Cardiac muscle cell (in vitro differentiated cells and primary cell): ENCODE data around the gene SNCG. TPM values are rescaled to one million over a fixed set of nuclear protein-coding genes. Genes with fewer than 3 reads are reported as not detected.
"Not testable (repeated sequence)": the region's sequence is repeated elsewhere in the genome, so short reads cannot be mapped to it uniquely, and the experiment has no call there.

Experiments used
- DNase-seq, 2 donors: peaks; one replicate each; pipeline versions ENCODE4 v3.0.0 to v3.0.0-alpha.2; 2010 to 2017; ENCODE audit warnings: low read depth in 1 of 2, low spot score in 1 of 2
- H3K27ac ChIP-seq: fragments of 200-600 bp; sonication (generic); 2 replicates; pipeline ENCODE4 v1.5.1; 2016
- H3K27me3 ChIP-seq: fragments of 200-600 bp; sonication (generic); 2 replicates; pipeline ENCODE4 v1.6.0; 2016; ENCODE audit warnings: control low read depth
- H3K36me3 ChIP-seq: fragments of 200-600 bp; sonication (generic); 2 replicates; pipeline ENCODE4 v1.5.1; 2016; ENCODE audit warnings: control low read depth
- H3K4me1 ChIP-seq: fragments of 200-600 bp; sonication (generic); 2 replicates; pipeline ENCODE4 v1.8.1; 2017; ENCODE audit warnings: low read depth, mild to moderate bottlenecking, mixed run types
- H3K4me3 ChIP-seq: fragments of 200-600 bp; sonication (generic); 2 replicates; pipeline ENCODE4 v1.5.1; 2016; ENCODE audit warnings: mild to moderate bottlenecking
- H3K9me3 ChIP-seq: fragments of 200-600 bp; sonication (generic); 2 replicates; pipeline ENCODE4 v1.5.1; 2017; ENCODE audit warnings: low read depth, mild to moderate bottlenecking, control low read depth
- CTCF ChIP-seq: IDR thresholded peaks from 2 replicates; pipeline ENCODE4 v1.5.1; 2012; ENCODE audit warnings: low read depth, mild to moderate bottlenecking, low read length
- polyA plus RNA-seq: library from polyadenylated mRNA; unstranded; fragments of >200 nt; fragmentation: Nextera tagmentation; extraction: Ambion mirVana; gene quantifications from 2 replicates; pipeline ENCODE4 v1.2.1, GENCODE V29; 2016
- total RNA-seq: library from RNA; depleted of rRNA; stranded (reverse); fragments of >200 nt; gene quantifications from 2 replicates; pipeline ENCODE4 v1.2.3, GENCODE V29; 2016

Gene SNCG
- total and polyA plus RNA-seq, 2 experiments from 2014 or later, result 4.7 to 7.9 TPM

DNA sequence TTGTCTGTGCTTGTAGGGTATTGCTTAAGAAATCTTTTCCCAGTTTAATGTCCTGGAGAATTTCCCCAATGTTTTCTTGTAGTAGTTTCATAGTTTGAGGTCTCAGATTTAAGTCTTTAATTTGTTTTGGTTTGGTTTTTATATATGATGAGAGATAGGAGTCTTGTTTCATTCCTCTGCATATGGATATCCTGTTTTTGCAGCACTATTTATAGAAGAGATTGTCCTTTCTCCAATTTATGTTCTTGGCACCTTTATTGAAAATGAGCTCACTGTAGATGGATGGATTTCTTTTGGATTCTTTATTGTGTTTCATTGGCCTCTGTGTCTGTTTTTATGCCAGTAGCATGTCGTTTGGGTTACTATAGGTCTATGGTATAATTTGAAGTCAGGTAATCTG, 30.1 kb downstream of the SNCG start:
- no peaks in the 10 kb centered on the region for H3K36me3 ChIP-seq
- no peak for TF ChIP-seq CTCF
- no peak overlapping the region for H3K27ac ChIP-seq
- H3K27me3 ChIP-seq, result no peaks in the 10 kb centered on the region
- H3K4me3 ChIP-seq, result no peak overlapping the region
- DNase-seq, result no peak
- H3K4me1 ChIP-seq, result no peaks in the 10 kb centered on the region
- H3K9me3 ChIP-seq, result no peaks in the 10 kb centered on the region

DNA sequence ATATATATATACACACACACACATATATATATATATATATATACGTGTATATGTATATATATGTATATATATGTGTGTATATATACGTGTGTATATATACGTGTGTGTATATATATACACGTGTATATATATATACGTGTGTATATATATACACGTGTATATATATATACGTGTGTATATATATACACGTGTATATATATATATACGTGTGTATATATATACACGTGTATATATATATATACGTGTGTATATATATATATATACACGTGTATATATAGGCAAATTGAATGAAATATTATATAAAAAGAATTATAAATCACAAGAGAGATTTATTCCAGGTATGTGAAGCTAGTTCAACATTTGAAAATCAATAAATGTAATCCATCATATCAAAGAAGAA, 33.0 kb downstream of the SNCG start:
- H3K4me3 ChIP-seq, H3K27ac ChIP-seq, H3K9me3 ChIP-seq, DNase-seq, H3K36me3 ChIP-seq, H3K4me1 ChIP-seq, H3K27me3 ChIP-seq: not testable (repeated sequence)

DNA sequence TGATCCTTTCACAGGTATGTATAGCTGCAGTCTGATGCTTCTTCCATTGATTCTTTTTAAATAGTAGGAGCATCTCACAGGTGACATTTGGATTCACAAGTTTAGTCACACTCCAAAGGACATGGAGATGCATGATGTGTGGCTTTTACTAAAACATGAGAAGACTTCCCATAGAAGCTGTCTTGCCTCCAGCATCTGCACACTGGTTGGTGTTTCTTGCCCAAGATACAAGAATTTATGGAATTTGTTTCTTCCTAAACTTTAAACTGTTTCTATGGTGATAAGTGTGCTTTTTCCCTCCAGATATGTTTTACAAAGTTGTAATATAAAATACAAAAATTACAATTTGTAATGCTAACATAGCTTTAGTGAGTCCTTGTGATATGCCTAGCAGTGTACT, 34.1 kb downstream of the SNCG start:
- DNase-seq, result peak in 1 of 2 donors; percentile 10
- Histone ChIP-seq H3K27ac (no peak overlapping the region), H3K4me3 (no peak overlapping the region), H3K36me3 (no peaks in the 10 kb centered on the region), H3K27me3 (no peaks in the 10 kb centered on the region), H3K9me3 (no peaks in the 10 kb centered on the region), H3K4me1 (no peaks in the 10 kb centered on the region)
- TF ChIP-seq CTCF, result no peak

DNA sequence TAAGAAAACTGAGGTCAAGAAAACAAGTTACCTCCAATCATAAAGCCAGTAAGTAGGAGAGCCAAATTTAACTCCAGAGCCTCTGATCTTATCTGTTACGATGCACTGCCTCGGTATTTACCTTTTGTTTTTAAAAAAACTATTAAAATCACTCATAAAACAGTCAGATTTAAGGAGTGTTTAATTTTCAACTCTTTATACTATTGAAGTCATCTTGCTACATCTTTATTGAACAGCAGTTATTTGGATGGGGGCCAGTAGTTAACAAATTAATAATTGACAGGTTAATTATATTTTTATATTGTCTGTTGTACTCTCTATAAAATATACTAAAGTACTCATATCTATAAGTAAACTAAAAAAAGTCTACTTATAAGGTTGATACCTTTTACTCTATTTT, 34.5 kb downstream of the SNCG start:
- H3K9me3 ChIP-seq, result no peaks in the 10 kb centered on the region
- TF ChIP-seq CTCF, result no peak
- no peak for DNase-seq
- no peaks in the 10 kb centered on the region for H3K4me1 ChIP-seq
- H3K4me3 ChIP-seq, result no peak overlapping the region
- no peaks in the 10 kb centered on the region for H3K36me3 ChIP-seq
- H3K27ac ChIP-seq, result no peak overlapping the region
- no peaks in the 10 kb centered on the region for H3K27me3 ChIP-seq

DNA sequence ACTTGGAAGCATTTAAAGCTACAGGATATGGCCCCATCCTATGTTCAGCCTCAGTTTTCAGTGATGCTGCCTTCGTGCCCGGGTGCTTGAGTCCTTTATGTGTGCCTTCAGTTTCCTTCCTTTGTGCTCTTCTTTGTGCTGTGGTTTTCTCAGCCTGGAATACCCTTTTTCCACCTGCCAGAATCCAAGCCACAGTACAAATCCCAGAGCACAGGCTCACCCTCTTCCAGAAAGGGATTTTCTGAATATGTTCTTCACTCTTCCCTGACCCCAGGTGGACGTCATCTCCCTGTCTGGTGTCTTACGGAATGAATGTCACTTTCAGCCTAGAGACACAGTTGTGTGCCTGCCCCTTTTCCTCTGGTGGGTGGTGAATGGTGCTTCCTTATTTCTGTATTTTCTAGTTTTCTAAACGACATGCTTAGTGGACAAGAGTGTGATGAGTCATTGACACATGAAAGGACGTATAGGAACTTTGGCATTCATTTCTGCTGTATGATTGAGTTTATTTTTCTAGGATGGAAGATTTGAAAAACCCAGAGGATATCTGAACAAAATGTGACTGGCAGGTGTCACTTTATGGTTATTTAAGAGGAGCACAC, 41.5 kb downstream of the SNCG start:
- H3K4me3 ChIP-seq, H3K36me3 ChIP-seq, H3K27ac ChIP-seq, DNase-seq, H3K9me3 ChIP-seq, H3K4me1 ChIP-seq, H3K27me3 ChIP-seq: not testable (repeated sequence)

DNA sequence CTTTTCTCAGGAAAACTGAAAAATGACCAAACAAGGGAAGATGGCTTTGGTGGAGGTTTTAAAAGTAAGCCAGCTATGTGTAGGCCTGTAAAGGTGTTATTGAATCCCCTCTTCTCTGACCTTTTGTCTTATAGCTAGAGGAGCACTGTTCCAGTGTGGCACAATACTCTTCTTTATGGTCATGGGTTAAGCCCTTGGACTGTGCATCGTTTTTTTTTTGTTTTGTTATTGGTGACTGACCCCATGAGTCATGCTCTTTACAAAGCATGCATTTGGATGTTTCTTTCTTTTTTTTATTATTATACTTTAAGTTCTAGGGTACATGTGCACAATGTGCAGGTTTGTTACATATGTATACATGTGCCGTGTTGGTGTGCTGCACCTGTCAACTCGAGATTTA, 42.1 kb downstream of the SNCG start:
- no peak for TF ChIP-seq CTCF

DNA sequence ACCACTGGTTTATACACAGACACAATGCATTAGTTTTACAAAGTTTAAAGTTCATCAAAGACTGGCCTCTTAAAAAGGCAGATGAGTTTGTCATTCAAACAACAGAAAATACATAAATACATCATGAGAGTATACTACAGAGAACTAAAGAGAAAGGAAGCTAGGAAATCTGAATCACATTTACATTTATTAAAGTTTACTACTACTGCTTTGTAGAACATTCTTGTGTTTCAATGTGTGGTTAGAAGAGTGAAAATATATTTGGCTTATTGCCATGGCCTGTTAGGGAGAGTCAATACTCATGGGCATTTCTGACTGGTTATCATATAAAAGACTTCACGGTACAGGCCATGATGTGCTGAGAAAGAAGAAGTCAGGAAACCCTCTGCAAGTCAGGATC, 48.7 kb downstream of the SNCG start:
- H3K4me1 ChIP-seq, H3K36me3 ChIP-seq, H3K9me3 ChIP-seq, H3K27me3 ChIP-seq, H3K27ac ChIP-seq, H3K4me3 ChIP-seq: not testable (repeated sequence)
- peak in 1 of 2 donors; percentile 53 for DNase-seq

More for the DNA sequence above, 42.1 kb downstream of the SNCG start:
- H3K27me3 ChIP-seq, result no peaks in the 10 kb centered on the region
- no peaks in the 10 kb centered on the region for H3K9me3 ChIP-seq
- DNase-seq, result peak in 1 of 2 donors; percentile 5
- H3K36me3 ChIP-seq, result no peaks in the 10 kb centered on the region
- no peaks in the 10 kb centered on the region for H3K4me1 ChIP-seq
- H3K4me3 ChIP-seq, result no peak overlapping the region
- H3K27ac ChIP-seq, result no peak overlapping the region

DNA sequence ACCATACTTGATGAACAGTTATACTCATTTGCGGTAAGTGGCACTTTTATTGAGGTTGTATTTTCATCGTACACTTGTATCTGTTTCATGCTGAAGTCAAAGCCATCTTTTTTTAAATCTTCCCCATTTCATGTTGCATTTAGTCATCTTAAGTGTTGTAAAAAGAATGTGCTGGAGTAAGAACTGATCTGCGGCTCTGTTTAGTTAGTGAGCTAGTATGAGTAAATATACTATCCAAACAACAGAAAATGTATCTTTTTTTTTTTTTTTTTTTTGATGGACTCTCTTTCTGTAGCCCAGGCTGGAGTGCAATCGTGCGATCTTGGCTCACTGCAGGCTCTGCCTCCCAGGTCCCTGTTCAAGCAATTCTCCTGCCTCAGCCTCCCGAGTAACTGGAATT, 49.3 kb downstream of the SNCG start:
- H3K27me3 ChIP-seq, H3K4me3 ChIP-seq, H3K4me1 ChIP-seq, H3K36me3 ChIP-seq, H3K27ac ChIP-seq, H3K9me3 ChIP-seq, DNase-seq: not testable (repeated sequence)

DNA sequence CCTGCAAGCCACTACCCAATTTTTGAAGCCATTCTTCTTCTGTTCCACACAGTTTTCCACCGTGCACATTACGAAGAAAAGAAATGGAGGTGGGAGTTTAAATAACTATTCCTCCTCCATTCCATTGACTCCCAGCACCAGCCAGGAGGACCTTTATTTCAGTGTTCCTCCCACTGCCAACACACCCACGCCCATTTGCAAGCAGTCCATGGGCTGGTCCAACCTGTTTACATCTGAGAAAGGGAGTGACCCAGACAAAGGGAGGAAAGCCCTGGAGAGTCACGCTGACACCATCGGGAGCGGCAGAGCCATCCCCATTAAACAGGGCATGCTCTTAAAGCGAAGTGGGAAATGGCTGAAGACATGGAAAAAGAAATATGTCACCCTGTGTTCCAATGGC, 49.9 kb downstream of the SNCG start:
- H3K27me3 ChIP-seq, H3K27ac ChIP-seq, DNase-seq, H3K9me3 ChIP-seq, H3K36me3 ChIP-seq, H3K4me1 ChIP-seq, H3K4me3 ChIP-seq: not testable (repeated sequence)

GRCh38 chr10:87009134-87009696, 50.8 kb downstream of the SNCG start:
- not testable (repeated sequence) for H3K4me1 ChIP-seq, H3K27me3 ChIP-seq, H3K36me3 ChIP-seq, H3K9me3 ChIP-seq, H3K27ac ChIP-seq, H3K4me3 ChIP-seq, DNase-seq
